ENCODE measurements around the gene ZSCAN21.

ZSCAN21 gene

GRCh38 chr7:100072462-100072861 is 22.9 kb downstream of the ZSCAN21 start:
- Mint-ChIP-seq H3K4me3 (no peak overlapping the region), H3K4me1 (no peaks in the 10 kb centered on the region), H3K27me3 (ENCODE audit: low read depth) (peaks cover 7% of the 10 kb centered on the region), H3K9me3 (peaks cover 72% of the 10 kb centered on the region), H3K27ac (no peak overlapping the region), H3K36me3 (ENCODE audit: low read depth) (peaks cover 100% of the 10 kb centered on the region)
- no peak for TF ChIP-seq CTCF (IDR thresholded peaks at IDR 0.05; ENCODE audit: unreplicated experiment in 3 of 3)

- Mint-ChIP-seq H3K4me3 (no peak overlapping the region), H3K4me1 (peaks cover 9% of the 10 kb centered on the region), H3K27ac (no peak overlapping the region), H3K9me3 (peaks cover 73% of the 10 kb centered on the region), H3K36me3 (ENCODE audit: low read depth) (peaks cover 100% of the 10 kb centered on the region), H3K27me3 (ENCODE audit: low read depth) (peaks cover 7% of the 10 kb centered on the region)
- no peak for TF ChIP-seq CTCF (IDR thresholded peaks at IDR 0.05; ENCODE audit: unreplicated experiment in 3 of 3)
Observed at GRCh38 chr7:100074841-100075240, 25.3 kb downstream of the ZSCAN21 start.

- Mint-ChIP-seq H3K27ac (no peak overlapping the region), H3K4me3 (peak overlapping the region in 1 of 3 experiments; percentile 29), H3K36me3 (ENCODE audit: low read depth) (peaks cover 99% of the 10 kb centered on the region)
Observed at GRCh38 chr7:100075418-100075817, 25.8 kb downstream of the ZSCAN21 start.

GRCh38 chr7:100077205-100077604 is 27.6 kb downstream of the ZSCAN21 start:
- Mint-ChIP-seq H3K9me3 (peaks cover 61% of the 10 kb centered on the region), H3K27ac (no peak overlapping the region), H3K36me3 (ENCODE audit: low read depth) (peaks cover 94% of the 10 kb centered on the region), H3K27me3 (ENCODE audit: low read depth) (peaks cover 7% of the 10 kb centered on the region), H3K4me3 (peak overlapping the region; percentile 36 to 74 (median 74)), H3K4me1 (peaks cover 29% of the 10 kb centered on the region)
- no peak for TF ChIP-seq CTCF (IDR thresholded peaks at IDR 0.05; ENCODE audit: unreplicated experiment in 3 of 3)

More at GRCh38 chr7:100075418-100075817, 25.8 kb downstream of the ZSCAN21 start:
- TF ChIP-seq CTCF (IDR thresholded peaks at IDR 0.05; ENCODE audit: unreplicated experiment in 3 of 3), result no peak
- Mint-ChIP-seq H3K4me1 (peaks cover 14% of the 10 kb centered on the region), H3K9me3 (peaks cover 70% of the 10 kb centered on the region), H3K27me3 (ENCODE audit: low read depth) (peaks cover 7% of the 10 kb centered on the region)

- Mint-ChIP-seq H3K36me3 (ENCODE audit: low read depth) (peaks cover 75% of the 10 kb centered on the region), H3K27me3 (ENCODE audit: low read depth) (peaks cover 3% of the 10 kb centered on the region), H3K4me3 (peak overlapping the region; percentile 89 to 99 (median 95)), H3K4me1 (peaks cover 35% of the 10 kb centered on the region), H3K9me3 (peaks cover 48% of the 10 kb centered on the region), H3K27ac (peak overlapping the region; percentile 26 to 61 (median 43))
- TF ChIP-seq CTCF (IDR thresholded peaks at IDR 0.05; ENCODE audit: unreplicated experiment in 3 of 3), result no peak
Observed at GRCh38 chr7:100079024-100079560, 29.5 kb downstream of the ZSCAN21 start.

- Mint-ChIP-seq H3K27ac (peak overlapping the region; percentile 83 to 98 (median 91)), H3K36me3 (ENCODE audit: low read depth) (peaks cover 56% of the 10 kb centered on the region), H3K4me3 (peak overlapping the region; percentile 89 to 99 (median 95)), H3K9me3 (peaks cover 30% of the 10 kb centered on the region), H3K27me3 (ENCODE audit: low read depth) (no peaks in the 10 kb centered on the region), H3K4me1 (peaks cover 35% of the 10 kb centered on the region)
- no peak for TF ChIP-seq CTCF (IDR thresholded peaks at IDR 0.05; ENCODE audit: unreplicated experiment in 3 of 3)
Observed at GRCh38 chr7:100080907-100081534, 31.4 kb downstream of the ZSCAN21 start.
